ENCODE measurements around the gene CHST11.

Gene CHST11

GRCh38 chr12:104456417-104456949, at the start of gene CHST11:
TSS of gene CHST11 (plus strand) at chr12:104456948.
- no peak for FAIRE-seq

GRCh38 chr12:104407438-104407837, 49.3 kb upstream of the CHST11 start:
- no peak for FAIRE-seq

GRCh38 chr12:104407922-104408321, 48.8 kb upstream of the CHST11 start:
- FAIRE-seq = no peak

GRCh38 chr12:104410326-104410725, 46.4 kb upstream of the CHST11 start:
- no peak for FAIRE-seq

- no peak for FAIRE-seq
Measured at GRCh38 chr12:104410786-104411185, 46.0 kb upstream of the CHST11 start.

- no peak for FAIRE-seq
Measured at GRCh38 chr12:104411826-104412641, 44.7 kb upstream of the CHST11 start.

GRCh38 chr12:104412681-104413080, 44.1 kb upstream of the CHST11 start:
- FAIRE-seq = no peak

- no peak for FAIRE-seq
Measured at GRCh38 chr12:104413330-104413729, 43.4 kb upstream of the CHST11 start.

GRCh38 chr12:104414581-104415341, 42.0 kb upstream of the CHST11 start:
- FAIRE-seq = no peak

- no peak for FAIRE-seq
Measured at GRCh38 chr12:104415342-104415980, 41.3 kb upstream of the CHST11 start.

GRCh38 chr12:104416136-104416535, 40.6 kb upstream of the CHST11 start:
- no peak for FAIRE-seq

GRCh38 chr12:104416585-104416984, 40.2 kb upstream of the CHST11 start:
- FAIRE-seq = no peak

- no peak for FAIRE-seq
Measured at GRCh38 chr12:104419717-104420116, 37.0 kb upstream of the CHST11 start.

- no peak for FAIRE-seq
Measured at GRCh38 chr12:104420868-104421267, 35.9 kb upstream of the CHST11 start.

- FAIRE-seq = no peak
Measured at GRCh38 chr12:104421343-104421742, 35.4 kb upstream of the CHST11 start.

GRCh38 chr12:104422441-104422840, 34.3 kb upstream of the CHST11 start:
- no peak for FAIRE-seq

GRCh38 chr12:104423273-104423672, 33.5 kb upstream of the CHST11 start:
- no peak for FAIRE-seq

GRCh38 chr12:104423809-104424208, 32.9 kb upstream of the CHST11 start:
- FAIRE-seq = no peak

GRCh38 chr12:104424955-104425354, 31.8 kb upstream of the CHST11 start:
- no peak for FAIRE-seq

GRCh38 chr12:104425614-104426013, 31.1 kb upstream of the CHST11 start:
- no peak for FAIRE-seq

- FAIRE-seq = no peak
Measured at GRCh38 chr12:104426926-104427546, 29.7 kb upstream of the CHST11 start.

GRCh38 chr12:104427547-104427938, 29.2 kb upstream of the CHST11 start:
- FAIRE-seq = no peak

- FAIRE-seq = no peak
Measured at GRCh38 chr12:104433061-104433460, 23.7 kb upstream of the CHST11 start.
